ENCODE measurements around the gene EGFR.

EGFR gene

GRCh38 chr7:55016061-55016745 lies 2.6 kb upstream of the EGFR start:
- DNase-seq = no peak

DNA sequence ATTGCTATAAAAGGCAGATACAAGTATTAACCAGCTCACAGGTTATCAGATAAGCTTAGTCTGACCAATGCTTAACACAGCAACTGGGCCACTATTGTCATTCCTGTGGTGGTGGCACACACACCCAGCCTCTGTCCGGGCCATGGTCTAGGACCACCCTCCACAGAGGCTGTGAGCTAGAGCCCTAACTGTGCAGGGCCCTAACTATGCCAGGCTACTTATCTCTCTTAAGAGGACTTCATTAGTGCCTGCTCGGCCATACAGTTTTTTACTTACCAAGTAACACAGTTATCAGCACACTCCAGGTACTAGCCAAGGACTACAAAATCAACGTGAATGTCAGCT lies 2.1 kb upstream of the EGFR start:
- no peak for DNase-seq

- no peak for DNase-seq
These were observed 976 bp upstream of the EGFR start for GRCh38 chr7:55017841-55018240.

- DNase-seq = peak; percentile 73
These were observed 424 bp downstream of the EGFR start for GRCh38 chr7:55019191-55019690.

- peak; percentile 76 for DNase-seq
These were observed 1.1 kb downstream of the EGFR start for GRCh38 chr7:55019691-55020465.

DNA sequence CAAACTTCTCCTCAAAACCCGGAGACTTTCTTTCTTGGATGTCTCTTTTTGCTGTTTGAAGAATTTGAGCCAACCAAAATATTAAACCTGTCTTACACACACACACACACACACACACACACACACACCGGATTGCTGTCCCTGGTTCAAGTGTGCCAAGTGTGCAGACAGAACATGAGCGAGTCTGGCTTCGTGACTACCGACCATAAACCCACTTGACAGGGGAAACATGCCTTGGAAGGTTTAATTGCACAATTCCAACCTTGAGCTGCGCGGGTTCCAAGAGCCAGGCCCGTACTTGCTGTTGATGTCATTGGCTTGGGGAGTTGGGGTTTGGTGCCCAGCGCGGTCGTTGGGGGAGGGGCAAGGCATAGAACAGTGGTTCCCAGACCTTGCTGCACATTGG lies 1.7 kb downstream of the EGFR start:
- DNase-seq = peak; percentile 39

DNA sequence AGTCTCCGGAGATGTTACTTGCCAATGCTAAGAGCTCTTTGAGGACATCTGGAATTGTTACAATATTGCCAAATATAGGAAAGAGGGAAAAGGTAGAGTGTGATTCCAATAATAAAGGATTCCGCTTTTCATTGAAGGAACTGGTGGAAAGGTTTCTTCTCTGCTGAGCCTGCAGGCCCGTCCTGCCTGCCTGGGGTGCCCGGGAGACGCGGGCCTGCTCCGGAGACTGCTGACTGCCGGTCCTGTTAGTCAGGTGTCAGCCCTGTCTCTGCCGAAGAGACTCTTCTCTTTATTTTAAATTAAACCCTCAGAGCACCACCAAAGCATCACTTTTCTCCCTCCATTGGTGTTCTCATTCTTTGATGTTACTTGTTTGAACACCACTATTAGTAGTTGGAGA lies 2.2 kb downstream of the EGFR start:
- no peak for DNase-seq

GRCh38 chr7:55022002-55022985 lies 3.5 kb downstream of the EGFR start:
- DNase-seq = no peak

DNA sequence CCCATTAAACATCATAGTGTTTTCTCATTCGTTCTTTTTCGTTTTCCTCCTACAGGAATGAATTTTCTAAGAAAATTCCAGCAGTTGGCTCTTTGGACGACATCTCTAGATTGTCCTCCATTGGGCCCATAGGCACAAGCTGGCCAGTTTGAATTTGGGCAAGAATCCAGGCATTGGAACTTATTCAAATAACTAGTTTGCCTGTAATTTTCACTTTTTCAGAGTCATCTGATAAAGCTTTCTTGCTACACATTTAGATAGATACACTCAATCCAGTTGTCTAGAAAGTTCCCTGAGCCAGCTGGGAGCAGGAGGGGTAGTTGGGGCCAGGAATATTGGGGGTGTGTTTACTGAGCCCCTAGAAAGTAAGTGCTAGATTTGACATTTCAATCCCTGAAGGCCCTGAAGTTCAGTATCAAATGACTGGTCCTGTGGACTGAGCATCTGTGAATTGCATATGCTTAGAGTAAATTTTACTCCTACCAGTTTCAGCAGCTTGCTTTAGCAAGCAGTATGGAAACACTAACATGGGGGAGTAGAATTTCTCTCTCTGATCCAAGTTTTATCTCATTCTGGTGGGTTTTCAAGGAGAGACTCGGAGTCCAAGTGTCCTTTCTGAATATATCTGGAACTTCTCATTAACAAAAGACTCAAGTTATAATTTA lies 5.2 kb downstream of the EGFR start:
- DNase-seq = no peak

GRCh38 chr7:55024776-55025175 lies 6.0 kb downstream of the EGFR start:
- DNase-seq = no peak

GRCh38 chr7:55026086-55026790 lies 7.4 kb downstream of the EGFR start:
- DNase-seq = no peak

DNA sequence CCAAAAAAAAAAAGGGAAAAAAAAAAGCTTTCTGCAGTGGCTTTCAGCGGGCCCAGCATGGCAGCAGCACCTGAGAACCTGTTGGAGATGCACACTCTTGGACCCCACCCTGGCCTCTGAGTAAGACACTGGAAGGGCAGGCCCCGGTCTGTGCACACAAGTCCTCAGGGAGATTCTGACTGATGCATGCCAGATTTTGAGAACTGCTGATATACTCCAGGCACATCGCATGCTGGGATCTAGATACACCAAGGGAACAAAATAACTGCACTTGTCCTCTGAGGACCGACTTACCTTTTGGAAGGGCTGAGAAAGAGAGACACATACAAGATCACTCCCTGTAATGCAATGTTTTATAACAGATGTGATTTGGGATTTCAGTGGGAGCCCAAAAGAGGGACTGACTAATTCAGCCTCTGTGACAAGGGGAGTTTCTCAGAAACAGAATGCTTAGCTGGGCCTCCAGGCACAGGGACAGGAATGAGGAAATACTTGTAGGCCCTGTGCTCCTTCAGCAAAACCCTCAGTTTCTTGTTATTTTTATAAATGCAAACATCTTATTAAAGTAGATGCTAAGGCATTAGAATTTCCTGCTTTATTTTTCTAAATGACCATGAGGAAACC lies 8.2 kb downstream of the EGFR start:
- DNase-seq = no peak

GRCh38 chr7:55028011-55028410 lies 9.2 kb downstream of the EGFR start:
- DNase-seq = no peak

- no peak for DNase-seq
These were observed 11.5 kb downstream of the EGFR start for GRCh38 chr7:55030314-55030713.

- no peak for DNase-seq
These were observed 12.3 kb downstream of the EGFR start for GRCh38 chr7:55031075-55031474.

- no peak for DNase-seq
These were observed 13.4 kb downstream of the EGFR start for GRCh38 chr7:55032069-55032699.

GRCh38 chr7:55033236-55033846 lies 14.5 kb downstream of the EGFR start:
- DNase-seq = no peak

- peak; percentile 17 for DNase-seq
These were observed 16.0 kb downstream of the EGFR start for GRCh38 chr7:55034776-55035175.

GRCh38 chr7:55035410-55035809 lies 16.6 kb downstream of the EGFR start:
- DNase-seq = peak; percentile 58

DNA sequence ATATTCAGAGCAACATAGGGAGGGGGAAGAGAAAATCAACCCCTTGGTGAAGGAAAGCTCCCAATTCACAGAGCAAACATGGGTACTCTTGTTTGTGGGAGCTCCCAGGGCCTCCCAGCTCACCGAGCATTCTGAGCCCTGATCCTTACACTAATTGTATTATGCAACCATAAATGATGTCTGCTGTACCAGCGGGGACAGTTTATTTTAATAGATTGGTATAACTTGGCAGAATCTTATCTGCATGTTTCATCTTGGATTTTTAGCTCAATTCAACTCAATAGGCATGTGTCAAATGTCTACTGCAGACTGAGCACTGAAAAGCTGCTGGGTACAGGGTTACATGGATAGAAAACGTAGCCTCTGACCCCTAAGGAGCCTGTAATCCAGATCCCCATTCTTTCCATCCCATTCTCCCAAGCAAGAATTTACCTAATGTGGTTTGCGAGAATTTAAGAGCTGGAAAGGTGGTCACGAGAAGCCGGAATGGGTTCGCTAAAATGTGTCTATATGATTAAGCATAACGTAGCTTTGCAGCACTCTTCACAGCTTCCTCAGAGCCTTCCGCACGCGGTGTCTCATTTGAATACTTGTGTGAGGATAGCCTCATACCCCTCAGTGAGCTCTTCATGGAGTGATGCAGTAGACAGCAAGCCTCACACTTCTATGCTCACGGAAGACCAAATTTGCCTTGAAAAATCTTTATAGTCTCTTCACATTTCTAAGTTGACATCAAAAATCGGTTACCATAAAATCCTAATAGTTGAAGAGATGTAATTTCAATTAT lies 18.3 kb downstream of the EGFR start:
- no peak for DNase-seq
